HG03521 (cell line): ENCODE results near the gene TMEM139.
A peak's percentile ranks its signal among the peaks of the same experiment; 100 is the strongest.
"Not testable (repeated sequence)": the region's sequence is repeated elsewhere in the genome, so short reads cannot be mapped to it uniquely, and the experiment has no call there.

Experiments used
- ATAC-seq: cut with Tn5 transposase; IDR thresholded peaks from one replicate; pipeline ENCODE4 v1.9.1; 2021; ENCODE audit warnings: mild to moderate bottlenecking, moderate library complexity; ENCODE audit not compliant: unreplicated experiment

Gene TMEM139

DNA sequence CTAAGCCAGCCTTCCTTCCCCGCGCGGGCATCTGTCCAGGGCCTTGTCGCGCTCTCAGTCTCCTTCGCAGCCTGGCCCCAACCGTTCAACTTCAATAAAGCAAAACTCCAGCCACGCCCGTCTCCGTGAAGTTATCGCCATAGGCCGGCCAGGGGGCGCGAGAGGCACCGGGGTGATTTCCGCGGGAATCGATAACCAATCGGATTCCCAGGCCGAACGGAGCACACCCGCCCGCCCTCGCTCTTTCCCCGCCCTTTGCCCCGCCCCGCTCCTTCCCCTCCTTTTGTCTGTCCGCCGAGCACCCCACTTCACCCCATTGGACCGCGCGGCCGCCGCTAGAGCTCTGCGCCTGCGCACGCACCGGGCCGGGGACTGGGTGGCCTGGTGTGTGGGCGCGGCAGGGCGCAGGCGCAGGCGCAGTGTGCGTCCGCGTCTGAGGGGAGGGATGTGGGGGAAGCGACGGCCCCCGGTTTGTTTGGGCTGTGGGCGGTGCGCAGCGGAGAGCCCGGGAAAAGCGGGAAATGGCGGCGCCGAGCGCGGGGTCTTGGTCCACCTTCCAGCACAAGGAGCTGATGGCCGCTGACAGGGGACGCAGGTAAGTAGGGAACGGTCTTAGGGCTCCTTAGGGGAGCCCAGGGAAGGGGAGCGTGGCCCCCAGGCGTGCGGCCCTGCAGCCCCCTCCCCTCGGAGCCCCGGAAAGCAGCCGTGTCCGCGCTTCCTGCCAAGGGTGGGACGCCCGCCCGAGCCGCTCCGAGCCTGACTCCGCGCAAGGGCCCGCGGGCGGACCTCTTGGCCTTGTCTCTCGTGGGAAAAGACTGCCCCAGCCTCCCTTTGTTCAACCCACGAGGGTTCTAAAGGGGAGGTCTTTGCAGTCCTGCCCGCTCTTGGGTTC, 3.4 kb downstream of the TMEM139 start, which contains the start of gene CASP2:
Gene CASP2 (plus strand): TSS at position 417 of the 892 bp plus-strand sequence. CDS start 105 bp downstream, at position 522.
- peak; percentile 92 for ATAC-seq

DNA sequence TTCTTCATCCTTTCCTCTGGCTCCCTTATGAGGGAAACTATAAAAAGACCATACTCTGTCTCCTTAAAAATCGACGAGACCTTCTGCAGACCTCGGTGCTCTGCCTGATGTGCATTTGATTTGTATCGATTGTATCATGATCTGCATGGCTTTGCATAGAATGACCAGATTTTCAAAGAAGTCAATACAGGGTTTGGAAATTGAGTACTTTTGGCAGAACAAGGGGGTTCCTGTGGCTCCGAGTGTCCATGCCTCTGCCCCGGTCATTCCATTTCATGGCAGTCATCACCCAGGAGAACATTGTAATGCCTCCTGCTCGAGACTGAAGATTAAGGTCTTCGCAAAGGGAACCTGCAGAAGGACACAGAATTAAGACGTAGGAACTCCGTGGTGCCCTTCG, 4.1 kb downstream of the TMEM139 start:
- peak; percentile 0 for ATAC-seq

DNA sequence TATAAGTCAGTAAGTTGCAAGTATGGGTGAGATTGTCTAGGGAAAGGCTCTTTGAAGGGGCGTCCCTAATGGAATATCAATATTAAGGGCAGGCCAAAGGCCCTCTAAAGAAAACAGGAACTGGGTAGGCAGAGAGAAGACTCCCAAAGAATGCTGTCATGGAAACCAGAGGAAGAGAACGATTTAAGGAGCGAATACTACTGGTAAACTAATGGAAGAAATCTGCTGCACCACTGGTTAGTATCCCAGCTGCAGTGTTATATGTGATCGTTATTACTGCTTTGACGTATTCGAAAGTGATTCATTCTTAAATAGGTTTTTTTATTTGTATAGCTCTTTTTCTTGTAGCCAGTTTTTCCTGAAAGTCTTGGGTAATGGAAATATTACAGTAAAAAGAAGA, 4.7 kb downstream of the TMEM139 start:
- ATAC-seq: no peak

DNA sequence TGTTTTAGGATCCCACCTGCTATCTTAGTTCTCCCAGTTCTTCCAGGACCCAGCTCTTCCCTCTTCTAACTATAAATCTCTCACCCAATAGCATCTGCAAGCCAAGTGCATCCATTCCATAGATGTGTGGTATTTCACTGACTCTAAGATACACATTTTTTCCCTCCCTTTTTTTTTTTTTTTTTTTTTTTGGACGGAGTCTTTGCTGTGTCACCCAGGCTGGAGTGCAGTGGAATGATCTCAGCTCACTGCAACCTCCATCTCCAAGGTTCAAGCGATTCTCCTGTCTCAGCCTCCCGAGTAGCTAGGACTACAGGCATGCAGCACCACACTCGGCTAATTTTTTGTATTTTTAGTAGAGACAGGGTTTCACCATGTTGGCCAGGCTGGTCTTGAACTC, 5.1 kb downstream of the TMEM139 start:
- not testable (repeated sequence) for ATAC-seq

DNA sequence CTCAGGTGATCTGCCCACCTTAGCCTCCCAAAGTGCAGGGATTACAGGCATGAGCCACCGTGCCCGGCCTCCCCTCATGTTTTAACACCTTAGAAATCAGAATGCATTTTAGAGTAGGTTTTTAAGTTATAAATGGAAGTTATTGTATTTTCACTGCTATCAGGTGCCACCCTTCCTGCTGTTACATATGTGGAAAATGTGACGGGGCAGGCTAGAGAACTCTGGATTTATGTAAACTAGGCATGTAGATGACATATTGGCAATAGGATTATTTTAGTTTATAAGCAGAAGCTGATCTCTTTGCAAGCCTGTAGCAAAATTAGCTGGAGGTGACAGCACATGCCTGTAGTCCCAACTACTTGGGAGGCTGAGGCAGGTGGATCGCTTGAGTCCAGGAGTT, 5.5 kb downstream of the TMEM139 start:
- no peak for ATAC-seq

DNA sequence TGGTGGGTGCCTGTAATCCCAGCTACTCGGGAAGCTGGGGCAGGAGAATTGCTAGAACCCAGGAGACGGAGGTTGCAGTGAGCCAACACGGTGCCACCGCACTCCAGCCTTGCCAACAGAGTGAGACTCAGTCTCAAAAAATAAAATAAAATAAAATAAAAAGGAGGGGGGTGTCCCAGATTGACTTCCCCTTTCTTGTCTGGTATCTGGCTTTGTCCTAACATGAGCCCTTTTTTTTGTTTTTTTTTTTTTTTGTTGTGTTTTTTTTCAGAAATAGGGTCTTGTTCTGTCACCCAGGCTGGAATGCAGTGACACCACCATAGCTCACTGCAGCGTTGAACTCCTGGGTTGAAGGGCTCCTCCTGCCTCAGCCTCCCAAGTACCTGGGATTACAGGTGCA, 8.1 kb downstream of the TMEM139 start:
- ATAC-seq: no peak

DNA sequence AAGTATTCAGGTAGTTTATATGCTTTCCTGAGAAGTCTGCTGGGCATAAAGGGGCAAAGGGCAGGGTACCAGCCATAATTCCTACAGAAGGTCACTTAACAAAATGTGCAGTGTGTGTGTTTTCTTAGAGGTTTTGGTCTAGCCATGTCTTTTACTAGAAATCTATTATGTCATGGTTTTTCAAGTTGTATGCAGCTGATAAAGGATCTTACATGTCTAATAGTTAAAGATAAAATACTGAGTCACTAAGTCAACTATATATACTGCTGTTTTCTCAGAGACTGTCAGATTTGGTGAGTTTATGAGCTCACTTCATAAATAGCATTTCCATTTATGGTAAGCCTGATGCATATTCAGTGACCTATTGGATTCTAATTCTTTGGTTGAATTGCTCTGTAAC, 11.1 kb downstream of the TMEM139 start:
- no peak for ATAC-seq

DNA sequence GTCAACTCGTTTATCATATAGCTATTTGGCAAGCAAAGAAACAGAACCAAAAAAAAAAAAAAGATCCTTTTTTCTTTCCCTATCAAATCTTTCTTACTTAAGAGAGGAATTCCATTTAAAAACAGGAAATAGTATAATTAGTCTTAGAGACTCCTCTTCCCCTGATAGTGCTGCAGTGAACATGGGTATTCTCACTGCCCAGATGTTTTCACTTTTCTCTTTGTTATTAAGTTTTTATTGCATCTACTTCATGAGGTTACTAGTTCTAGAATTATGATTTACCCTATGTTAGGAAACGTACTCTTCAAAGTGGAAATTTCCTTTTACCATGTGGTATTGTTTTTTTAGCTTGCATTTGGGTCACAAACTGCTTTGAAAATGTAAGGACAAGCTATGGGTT, 11.9 kb downstream of the TMEM139 start:
- no peak for ATAC-seq

DNA sequence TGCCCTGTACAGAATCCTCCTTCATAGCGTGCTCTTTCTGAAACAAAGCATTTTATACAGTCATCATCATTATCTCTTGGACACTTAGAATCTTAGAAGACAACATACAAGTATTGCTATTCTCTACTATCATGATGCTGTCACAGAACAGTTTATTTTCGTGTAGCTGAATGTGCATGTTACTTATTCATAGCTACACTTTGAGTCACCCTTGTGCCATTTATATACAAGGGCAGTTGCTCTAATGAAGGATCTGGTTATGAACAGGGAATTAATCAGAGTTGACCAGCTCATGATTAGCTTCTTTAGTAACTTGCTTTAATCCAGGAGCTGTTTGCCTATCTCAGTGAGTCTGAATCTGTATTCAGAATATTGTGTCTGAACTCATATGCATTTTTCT, 14.6 kb downstream of the TMEM139 start:
- ATAC-seq: no peak

DNA sequence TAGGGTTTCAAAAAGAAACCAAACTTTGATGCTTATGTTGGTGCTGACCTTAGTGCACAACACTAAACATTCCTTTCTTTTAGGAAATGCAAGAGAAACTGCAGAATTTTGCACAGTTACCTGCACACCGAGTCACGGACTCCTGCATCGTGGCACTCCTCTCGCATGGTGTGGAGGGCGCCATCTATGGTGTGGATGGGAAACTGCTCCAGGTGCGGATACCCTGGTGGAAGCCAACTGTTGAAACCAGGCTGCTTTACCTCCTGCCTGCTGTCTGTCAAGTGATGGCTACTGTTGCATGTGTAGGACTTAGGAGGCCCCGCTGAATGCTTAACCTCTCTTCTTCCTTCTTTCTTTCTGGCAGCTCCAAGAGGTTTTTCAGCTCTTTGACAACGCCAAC, 15.1 kb downstream of the TMEM139 start:
- no peak for ATAC-seq

DNA sequence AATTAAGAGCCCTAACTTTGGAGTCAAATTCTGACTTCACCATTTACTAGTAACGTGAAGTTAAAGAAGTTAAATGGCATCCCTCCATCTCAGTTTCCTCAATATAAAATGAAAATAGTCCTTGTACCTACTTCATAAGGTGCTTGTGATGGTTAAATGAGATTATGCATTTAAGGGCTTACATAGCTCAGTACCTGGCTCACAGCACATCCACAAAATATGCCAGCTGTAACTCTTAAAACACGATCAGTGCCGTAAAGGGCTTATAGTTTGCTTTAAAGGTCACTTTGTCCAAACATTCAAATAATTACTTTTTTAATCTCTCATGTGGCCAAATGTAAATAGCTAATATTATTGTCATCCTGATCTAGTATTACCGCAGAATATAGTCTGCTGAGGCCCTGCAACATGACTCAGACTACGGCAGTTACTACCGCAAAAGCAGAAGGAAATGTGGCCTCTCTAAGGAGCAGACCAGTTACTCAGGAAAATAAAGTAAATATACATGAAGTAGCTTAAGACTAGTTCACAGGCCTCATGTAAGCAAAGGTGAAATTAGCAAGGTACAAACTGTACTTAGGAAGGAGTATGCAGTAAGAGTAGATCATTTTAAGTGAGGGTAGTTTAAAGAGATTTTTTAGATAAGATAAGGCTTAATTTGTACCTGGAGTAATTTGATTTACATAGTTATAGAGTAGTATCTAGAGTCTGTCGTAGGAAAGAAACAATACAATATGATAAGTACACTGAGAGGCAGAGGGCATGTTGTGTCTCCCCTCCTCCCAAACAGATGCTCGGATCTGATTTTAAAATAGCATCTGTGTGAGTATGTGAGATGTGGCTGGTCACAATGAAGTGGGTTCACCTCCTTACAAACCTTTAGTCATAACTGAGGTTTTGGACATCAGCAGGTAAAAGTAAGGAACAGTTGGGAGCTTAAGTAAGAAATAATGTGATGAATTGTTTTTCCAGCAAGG, 16.5 kb downstream of the TMEM139 start:
- ATAC-seq: no peak

DNA sequence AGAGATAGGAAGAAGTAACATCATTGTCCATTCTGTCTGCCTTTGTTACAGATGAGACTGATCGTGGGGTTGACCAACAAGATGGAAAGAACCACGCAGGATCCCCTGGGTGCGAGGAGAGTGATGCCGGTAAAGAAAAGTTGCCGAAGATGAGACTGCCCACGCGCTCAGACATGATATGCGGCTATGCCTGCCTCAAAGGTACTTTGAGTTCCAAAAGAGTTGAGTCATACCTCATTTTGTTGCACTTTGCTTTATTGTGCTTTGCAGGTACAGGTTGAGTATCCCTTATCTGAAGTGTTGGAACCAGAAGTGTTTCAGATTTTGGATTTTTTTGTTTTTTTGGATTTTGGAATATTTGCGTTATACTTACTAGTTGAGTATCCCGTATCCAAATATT, 19.0 kb downstream of the TMEM139 start:
- no peak for ATAC-seq

DNA sequence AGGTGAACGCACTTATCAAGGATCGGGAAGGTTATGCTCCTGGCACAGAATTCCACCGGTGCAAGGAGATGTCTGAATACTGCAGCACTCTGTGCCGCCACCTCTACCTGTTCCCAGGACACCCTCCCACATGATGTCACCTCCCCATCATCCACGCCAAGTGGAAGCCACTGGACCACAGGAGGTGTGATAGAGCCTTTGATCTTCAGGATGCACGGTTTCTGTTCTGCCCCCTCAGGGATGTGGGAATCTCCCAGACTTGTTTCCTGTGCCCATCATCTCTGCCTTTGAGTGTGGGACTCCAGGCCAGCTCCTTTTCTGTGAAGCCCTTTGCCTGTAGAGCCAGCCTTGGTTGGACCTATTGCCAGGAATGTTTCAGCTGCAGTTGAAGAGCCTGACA, 20.2 kb downstream of the TMEM139 start:
- ATAC-seq: no peak

DNA sequence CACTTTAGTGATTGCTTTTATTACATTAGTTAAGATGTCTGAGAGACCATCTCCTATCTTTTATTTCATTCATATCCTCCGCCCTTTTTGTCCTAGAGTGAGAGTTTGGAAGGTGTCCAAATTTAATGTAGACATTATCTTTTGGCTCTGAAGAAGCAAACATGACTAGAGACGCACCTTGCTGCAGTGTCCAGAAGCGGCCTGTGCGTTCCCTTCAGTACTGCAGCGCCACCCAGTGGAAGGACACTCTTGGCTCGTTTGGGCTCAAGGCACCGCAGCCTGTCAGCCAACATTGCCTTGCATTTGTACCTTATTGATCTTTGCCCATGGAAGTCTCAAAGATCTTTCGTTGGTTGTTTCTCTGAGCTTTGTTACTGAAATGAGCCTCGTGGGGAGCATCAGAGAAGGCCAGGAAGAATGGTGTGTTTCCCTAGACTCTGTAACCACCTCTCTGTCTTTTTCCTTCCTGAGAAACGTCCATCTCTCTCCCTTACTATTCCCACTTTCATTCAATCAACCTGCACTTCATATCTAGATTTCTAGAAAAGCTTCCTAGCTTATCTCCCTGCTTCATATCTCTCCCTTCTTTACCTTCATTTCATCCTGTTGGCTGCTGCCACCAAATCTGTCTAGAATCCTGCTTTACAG, 20.8 kb downstream of the TMEM139 start:
- no peak for ATAC-seq

DNA sequence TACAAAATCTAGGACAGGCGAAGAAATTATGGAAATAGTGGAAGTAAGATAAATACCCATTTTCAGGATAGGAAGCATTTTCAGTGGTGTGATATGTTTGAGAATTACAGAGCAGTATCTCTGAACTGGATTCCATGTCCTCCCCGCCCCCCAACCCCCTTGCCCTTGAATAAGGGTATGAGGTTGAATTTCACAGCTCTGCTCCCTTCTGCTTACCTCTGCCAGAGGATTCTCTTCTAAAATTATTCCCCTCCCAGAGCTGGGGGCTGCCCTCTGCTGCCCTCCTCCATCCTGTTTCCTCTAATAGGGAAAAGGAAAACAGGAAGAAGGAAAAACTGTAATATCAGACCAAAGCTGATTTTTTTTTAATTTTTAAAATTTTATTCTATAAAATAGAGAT, 23.9 kb downstream of the TMEM139 start:
- ATAC-seq: no peak

DNA sequence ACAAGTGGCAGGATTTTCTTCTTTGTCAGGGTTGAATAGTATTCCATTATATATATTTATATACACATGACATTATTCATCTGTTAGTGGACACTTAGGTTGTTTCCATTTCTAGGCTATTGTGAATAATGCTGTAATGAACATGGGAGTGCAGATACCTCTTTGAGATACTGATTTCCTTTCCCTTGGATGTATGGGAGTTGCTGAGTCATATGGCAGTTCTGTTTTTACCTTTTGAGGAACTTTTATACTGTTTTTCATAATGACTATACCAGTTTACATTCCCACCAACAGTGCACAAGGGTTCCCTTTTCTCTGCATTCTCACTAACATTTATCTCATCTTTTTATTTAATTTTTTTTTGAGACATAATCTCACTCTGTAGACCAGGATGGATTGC, 29.4 kb downstream of the TMEM139 start:
- no peak for ATAC-seq

DNA sequence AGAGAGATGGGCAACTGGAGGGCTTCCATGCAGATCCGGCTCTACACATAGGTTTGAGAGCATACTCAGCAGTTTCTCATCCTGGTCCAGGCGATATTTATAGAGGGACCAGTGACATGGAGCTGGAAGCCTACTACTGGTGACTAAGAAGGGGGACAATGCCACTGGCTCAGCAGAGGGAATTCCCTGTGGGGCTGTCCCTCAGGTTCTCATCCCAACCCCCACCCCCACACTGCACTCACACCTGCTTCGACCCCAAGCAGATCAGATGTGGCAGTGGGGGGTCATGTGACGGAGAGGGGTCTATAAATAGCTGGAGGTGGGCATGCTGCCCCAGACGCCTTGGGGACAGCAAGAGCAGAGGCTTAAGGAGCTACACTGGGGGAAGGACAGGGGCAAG, 31.0 kb downstream of the TMEM139 start, which contains the start of gene CLCN1:
Gene CLCN1 (plus strand): TSS at position 336 of the 400 bp plus-strand sequence. CDS start 102 bp downstream, outside the sequence.
- no peak for ATAC-seq

DNA sequence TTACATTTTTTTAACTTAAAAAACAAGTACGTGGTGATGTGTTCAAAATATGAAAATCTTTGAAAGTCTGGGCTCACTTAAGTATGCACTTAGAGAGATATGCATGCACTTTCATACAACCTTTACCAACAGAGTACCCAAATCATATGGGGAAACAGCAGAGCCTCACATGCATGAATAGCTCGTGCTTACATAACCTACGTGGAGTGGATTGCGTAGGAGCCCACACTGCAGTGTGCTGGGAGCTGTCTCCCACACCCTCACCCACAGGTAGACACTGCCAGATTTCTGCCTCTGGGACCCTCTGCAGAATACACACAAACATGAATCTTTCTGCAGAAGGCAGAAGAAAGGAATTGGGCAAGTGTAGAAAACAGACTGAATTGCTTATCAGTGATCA, 31.7 kb downstream of the TMEM139 start:
- no peak for ATAC-seq

DNA sequence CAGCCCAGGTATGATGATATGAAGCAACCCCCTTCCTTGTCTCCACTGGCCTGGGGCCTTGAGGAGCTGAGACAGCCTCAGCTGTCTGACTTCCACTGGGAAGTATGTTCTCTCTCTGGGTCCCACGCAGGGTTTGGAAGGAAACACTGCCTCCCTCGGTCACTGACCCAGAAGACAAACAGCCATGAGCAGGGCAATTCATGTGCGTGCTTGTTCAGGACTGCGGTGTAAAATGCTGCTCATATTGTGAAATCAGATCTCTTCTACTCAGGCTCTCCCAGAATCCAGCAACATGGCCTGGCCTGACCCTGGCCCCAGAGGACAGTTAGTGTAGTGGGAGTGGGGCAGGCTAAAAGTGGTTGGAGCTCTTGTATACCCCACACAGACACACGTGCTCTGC, 33.9 kb downstream of the TMEM139 start:
- ATAC-seq: no peak

DNA sequence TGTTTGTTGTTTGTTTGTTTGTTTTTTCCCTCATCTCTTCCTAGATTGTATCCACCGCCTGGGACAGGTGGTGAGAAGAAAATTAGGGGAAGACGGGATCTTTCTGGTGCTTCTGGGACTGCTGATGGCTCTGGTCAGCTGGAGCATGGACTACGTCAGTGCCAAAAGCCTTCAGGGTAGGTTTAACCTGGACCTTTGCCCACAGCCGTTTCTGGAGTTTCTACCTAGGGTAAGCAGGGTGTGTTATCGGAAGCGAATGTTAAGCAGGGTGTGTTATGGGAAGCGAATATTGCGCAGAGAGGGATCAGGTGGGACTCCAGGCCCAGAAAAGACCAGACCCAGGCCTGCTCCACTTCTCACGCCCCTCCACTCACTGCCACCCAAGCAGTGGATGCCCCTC, 35.9 kb downstream of the TMEM139 start:
- no peak for ATAC-seq

DNA sequence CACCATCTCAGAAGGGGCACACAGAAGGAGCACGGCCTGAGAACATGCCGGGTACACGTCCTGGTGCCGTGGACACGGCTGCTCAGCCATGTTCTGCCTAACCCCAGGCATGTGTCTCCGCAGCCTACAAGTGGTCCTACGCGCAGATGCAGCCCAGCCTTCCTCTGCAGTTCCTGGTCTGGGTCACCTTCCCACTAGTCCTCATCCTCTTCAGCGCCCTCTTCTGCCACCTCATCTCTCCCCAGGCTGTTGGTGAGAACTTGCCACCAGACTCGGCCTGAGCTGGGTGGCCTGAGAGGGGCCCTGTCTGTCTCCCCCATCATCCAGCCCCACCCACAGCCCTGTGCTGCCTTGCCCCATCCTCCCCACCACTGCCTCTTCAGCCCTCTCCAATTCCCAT, 36.5 kb downstream of the TMEM139 start:
- ATAC-seq: no peak
